Peyer's patch (tissue), 4 donors: ENCODE data around the gene TNFRSF14. TPM values are rescaled to one million over a fixed set of nuclear protein-coding genes. Genes with fewer than 3 reads are reported as not detected.
"Not testable (repeated sequence)": the region's sequence is repeated elsewhere in the genome, so short reads cannot be mapped to it uniquely, and the experiment has no call there.

Experiments
- DNase-seq, 3 donors: peaks; one replicate each; pipeline ENCODE4 v3.0.0-alpha.2; 2017 to 2019
- H3K27ac ChIP-seq, 4 donors: fragments of 200-600 bp; sonication (generic); one replicate each; pipeline ENCODE4 v1.5.1; 2016 to 2019
- H3K27me3 ChIP-seq, 2 donors: fragments of 200-600 bp; sonication (generic); one replicate each; pipeline ENCODE4 v1.5.1; 2019
- H3K36me3 ChIP-seq, 3 donors: fragments of 200-600 bp; sonication (generic); one replicate each; pipeline ENCODE4 v1.5.1; 2016 to 2019
- H3K4me1 ChIP-seq, 4 donors: fragments of 200-600 bp; sonication (generic); one replicate each; pipeline ENCODE4 v1.5.1; 2016 to 2019
- H3K4me3 ChIP-seq, 4 donors: fragments of 200-600 bp; sonication (generic); 1 replicate in 3 of 4; 2 replicates in 1 of 4; pipeline ENCODE4 v1.5.1; 2016 to 2019; ENCODE audit warnings: mild to moderate bottlenecking in 1 of 4
- H3K9me3 ChIP-seq, 4 donors: fragments of 200-600 bp; sonication (generic); one replicate each; pipeline ENCODE4 v1.5.1; 2016 to 2019; ENCODE audit warnings: mild to moderate bottlenecking in 1 of 4
- CTCF ChIP-seq, 6 experiments: fragments of 450-650 bp in 4 of 6; fragments of 200-600 bp in 2 of 6; sonication (generic) in 1 of 6; IDR thresholded peaks; one replicate each; pipeline ENCODE4 v1.5.1; 2017 to 2019; ENCODE audit warnings: antibody characterized with exemption in 6 of 6, mild to moderate bottlenecking in 3 of 6, moderate library complexity in 1 of 6
- POLR2A ChIP-seq, 2 donors: fragments of 450-650 bp; IDR thresholded peaks; one replicate each; pipeline ENCODE4 v1.5.1; 2017; ENCODE audit warnings: antibody characterized with exemption in 2 of 2, mild to moderate bottlenecking in 2 of 2, moderate library complexity in 2 of 2
- total RNA-seq, 4 donors: library from RNA; depleted of rRNA; stranded (reverse); fragments of >200 nt; gene quantifications; one replicate each; pipeline ENCODE4 v1.1.0, GENCODE V29; 2016

TNFRSF14 gene
- total RNA-seq, 4 donors from 2014 or later, result 231 to 532 (median 316) TPM

- no peak for TF ChIP-seq POLR2A (IDR thresholded peaks at IDR 0.05)
- no peak for TF ChIP-seq CTCF (IDR thresholded peaks at IDR 0.05)
- Histone ChIP-seq H3K4me3 (no peak overlapping the region), H3K27ac (no peak overlapping the region), H3K36me3 (peaks cover 0 to 28% (median 0%) of the 10 kb centered on the region in 3 donors), H3K27me3 (peaks cover 0 to 4% of the 10 kb centered on the region in 2 donors), H3K9me3 (no peaks in the 10 kb centered on the region), H3K4me1 (peaks cover 0 to 16% (median 0%) of the 10 kb centered on the region in 4 donors)
- DNase-seq, result peak in 1 of 3 donors; percentile 46
Observed at GRCh38 chr1:2566101-2567045, 10.2 kb downstream of the TNFRSF14 start.

DNA sequence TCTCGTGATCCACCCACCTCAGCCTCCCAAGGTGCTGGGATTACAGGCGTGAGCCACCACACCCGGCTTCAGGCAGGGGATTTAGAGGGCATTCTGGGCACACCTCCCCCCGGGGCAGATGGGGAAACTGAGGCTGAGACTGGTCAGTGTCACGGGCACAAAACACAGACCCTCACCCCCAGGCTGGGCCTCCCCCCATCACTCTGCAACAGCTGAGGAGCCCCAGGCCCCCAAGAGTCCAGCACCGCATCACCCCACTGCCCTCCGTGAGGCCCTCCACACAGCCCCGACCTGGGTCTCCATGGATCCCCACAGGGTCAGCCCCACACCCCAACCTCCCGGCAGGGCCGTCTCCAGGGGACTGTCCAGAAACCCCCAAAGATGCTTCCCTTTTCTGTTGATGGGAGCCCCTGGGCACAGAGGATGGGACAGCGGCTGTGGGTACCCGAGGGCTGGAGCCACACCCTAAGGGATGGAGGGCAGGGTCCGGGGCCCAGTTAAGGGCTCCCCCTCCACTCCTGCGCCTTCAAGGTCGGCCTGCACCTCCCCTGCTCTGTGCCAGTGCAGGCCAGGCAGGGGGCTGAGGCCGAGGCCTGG, 11.0 kb downstream of the TNFRSF14 start:
- H3K9me3 ChIP-seq, result no peaks in the 10 kb centered on the region
- TF ChIP-seq POLR2A (IDR thresholded peaks at IDR 0.05) (no peak), CTCF (IDR thresholded peaks at IDR 0.05) (no peak)
- DNase-seq, result peak in 1 of 3 donors; percentile 43
- peaks cover 0 to 4% of the 10 kb centered on the region in 2 donors for H3K27me3 ChIP-seq
- no peak overlapping the region for H3K4me3 ChIP-seq
- peaks cover 0 to 16% (median 0%) of the 10 kb centered on the region in 4 donors for H3K4me1 ChIP-seq
- peaks cover 0 to 20% (median 0%) of the 10 kb centered on the region in 3 donors for H3K36me3 ChIP-seq
- no peak overlapping the region for H3K27ac ChIP-seq

DNA sequence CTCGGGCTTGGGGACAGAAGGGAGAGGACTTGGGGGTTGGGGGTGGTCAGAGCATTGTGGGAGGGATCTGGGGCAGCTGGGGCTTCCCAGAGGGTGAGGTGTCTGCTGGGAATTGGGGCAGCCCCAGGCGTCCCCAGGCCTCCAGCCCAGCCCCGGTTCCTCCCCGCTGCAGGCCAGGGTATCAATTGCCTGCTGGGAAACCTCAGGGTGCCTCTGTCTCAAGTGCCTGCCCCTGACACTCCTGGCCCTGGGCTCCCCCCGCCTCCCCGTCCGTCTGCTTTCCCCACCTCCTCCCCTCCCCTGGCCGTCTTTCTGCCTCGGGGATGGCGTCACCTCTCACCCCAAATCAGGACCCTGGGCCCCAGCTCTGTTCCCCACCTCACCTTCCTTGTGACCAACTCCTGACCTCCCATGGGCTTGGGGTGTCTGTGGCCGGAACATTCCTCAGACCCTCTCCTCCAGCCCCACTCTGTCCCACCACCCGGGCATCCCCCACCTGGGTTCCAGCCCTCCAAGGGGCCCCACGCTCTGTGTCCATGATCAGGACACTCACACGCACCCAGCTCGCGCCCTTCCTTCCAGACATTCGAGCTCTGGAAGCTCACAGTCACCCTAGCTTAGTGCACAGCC, 12.1 kb downstream of the TNFRSF14 start:
- not testable (repeated sequence) for H3K27me3 ChIP-seq, H3K4me3 ChIP-seq, H3K27ac ChIP-seq, H3K36me3 ChIP-seq, DNase-seq, H3K9me3 ChIP-seq
- H3K4me1 ChIP-seq, result peaks cover 0 to 16% (median 0%) of the 10 kb centered on the region in 4 donors

DNA sequence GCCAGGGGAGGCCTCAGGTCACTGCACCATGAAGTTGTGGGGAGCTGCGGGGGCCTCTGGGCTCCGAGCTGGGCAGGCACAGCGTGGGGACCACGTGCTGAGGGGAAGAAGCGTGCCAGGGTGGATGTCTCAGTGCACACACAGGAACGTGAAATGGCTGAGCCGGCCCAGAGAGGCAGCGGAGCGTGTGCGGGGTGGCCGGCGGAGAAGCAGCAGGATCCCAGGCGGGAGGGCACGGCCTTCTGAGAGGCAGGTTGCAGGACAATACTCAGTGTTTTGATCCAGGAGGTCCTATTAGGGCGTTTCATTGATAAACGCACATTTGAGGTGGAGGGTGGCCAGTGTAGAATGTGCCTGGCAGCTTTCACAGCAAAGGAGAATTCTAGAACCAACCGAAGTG, 12.9 kb downstream of the TNFRSF14 start:
- H3K9me3 ChIP-seq, result no peaks in the 10 kb centered on the region
- DNase-seq, result peak in 1 of 3 donors; percentile 41
- H3K4me1 ChIP-seq, result peaks cover 0 to 13% (median 0%) of the 10 kb centered on the region in 4 donors
- TF ChIP-seq CTCF (IDR thresholded peaks at IDR 0.05), result no peak
- H3K36me3 ChIP-seq, result peaks cover 0 to under 1% (median 0%) of the 10 kb centered on the region in 3 donors
- no peak overlapping the region for H3K27ac ChIP-seq
- H3K4me3 ChIP-seq, result no peak overlapping the region
- H3K27me3 ChIP-seq, result peaks cover 0 to 4% of the 10 kb centered on the region in 2 donors

DNA sequence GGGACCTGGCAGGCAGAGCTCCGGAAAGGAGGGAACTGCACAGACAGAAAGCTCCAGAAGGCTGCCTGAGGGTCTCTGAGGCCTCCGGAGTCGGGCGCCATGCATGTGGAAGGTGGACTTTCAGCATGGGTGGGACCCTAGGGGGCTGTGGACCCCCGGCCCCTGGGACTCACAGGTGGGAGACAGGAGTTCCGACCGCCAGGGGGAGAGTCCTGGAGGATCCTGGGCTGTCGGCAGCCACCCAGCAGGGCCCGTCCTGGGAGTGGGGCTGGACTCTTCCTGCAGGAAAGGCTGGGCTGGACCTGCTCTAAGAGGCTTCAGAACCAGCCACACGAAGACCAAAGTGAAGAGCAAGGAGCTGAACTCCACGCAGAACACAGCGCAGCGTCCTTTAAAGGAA, 13.5 kb downstream of the TNFRSF14 start:
- peak in 1 of 3 donors; percentile 48 for DNase-seq
- not testable (repeated sequence) for H3K27me3 ChIP-seq, H3K9me3 ChIP-seq, H3K4me1 ChIP-seq, H3K27ac ChIP-seq, H3K4me3 ChIP-seq, H3K36me3 ChIP-seq

DNA sequence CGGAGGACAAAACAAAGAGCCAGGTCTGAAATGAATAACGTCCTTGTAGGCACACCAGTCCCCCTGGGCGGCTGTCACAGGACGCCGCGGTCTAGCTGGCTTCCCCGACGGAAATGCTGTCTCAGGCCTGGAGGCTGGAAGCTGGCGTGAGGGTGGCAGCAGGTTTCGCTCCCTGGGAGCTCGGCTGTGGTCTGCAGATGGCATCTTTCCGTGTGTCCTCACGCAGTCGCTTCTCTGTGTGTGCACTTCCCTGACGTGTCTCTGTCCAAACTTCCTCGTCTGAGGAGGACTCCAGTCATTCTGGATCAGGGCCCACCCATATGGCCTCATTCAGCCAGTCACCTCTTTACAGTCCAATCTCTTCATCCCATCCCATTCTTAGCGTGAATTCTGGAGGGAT, 14.2 kb downstream of the TNFRSF14 start:
- H3K36me3 ChIP-seq, result no peaks in the 10 kb centered on the region
- TF ChIP-seq POLR2A (IDR thresholded peaks at IDR 0.05), result no peak
- no peak for TF ChIP-seq CTCF (IDR thresholded peaks at IDR 0.05)
- DNase-seq, result no peak
- H3K4me1 ChIP-seq, result peaks cover 0 to under 1% (median 0%) of the 10 kb centered on the region in 4 donors
- H3K27me3 ChIP-seq, result peaks cover 0 to 4% of the 10 kb centered on the region in 2 donors
- H3K4me3 ChIP-seq, result no peak overlapping the region
- no peaks in the 10 kb centered on the region for H3K9me3 ChIP-seq
- H3K27ac ChIP-seq, result no peak overlapping the region
